Anterior cingulate cortex (tissue), 58 donors: ENCODE results near the gene HIGD2A.

Source experiments
- DNase-seq, 58 donors: peaks; one replicate each; lab custom pipeline; 2025; lab: John Stamatoyannopoulos, UW

Gene HIGD2A

GRCh38 chr5:176413709-176414191, 25.2 kb downstream of the HIGD2A start:
- no peak for DNase-seq

DNA sequence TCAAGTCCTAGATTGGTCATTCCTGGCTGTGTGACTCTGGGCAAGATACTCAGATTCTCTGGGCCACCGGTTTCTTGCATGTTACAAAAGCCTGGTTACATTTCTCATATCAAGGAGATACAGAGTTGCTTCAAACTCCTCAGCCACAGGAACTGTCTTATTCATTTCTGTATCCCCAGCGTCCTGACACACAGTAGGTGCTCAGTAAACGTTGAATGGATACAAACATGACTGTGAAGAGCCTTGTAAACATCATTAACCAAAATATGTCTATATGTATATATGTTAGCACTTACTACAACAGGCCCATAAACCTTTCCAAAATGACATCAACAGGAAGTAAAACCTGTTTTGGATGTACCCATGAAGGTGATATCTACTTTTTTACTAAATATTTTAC, 26.2 kb downstream of the HIGD2A start:
- no peak for DNase-seq

GRCh38 chr5:176415240-176415951, 26.8 kb downstream of the HIGD2A start:
- no peak for DNase-seq

GRCh38 chr5:176415952-176416924, 27.7 kb downstream of the HIGD2A start, which contains the start of gene CLTB:
CLTB (minus strand) TSS chr5:176416539; CDS start chr5:176416363, 176 bp downstream.
- peak in 55 of 58 donors; percentile 9 to 91 (median 81) for DNase-seq

DNA sequence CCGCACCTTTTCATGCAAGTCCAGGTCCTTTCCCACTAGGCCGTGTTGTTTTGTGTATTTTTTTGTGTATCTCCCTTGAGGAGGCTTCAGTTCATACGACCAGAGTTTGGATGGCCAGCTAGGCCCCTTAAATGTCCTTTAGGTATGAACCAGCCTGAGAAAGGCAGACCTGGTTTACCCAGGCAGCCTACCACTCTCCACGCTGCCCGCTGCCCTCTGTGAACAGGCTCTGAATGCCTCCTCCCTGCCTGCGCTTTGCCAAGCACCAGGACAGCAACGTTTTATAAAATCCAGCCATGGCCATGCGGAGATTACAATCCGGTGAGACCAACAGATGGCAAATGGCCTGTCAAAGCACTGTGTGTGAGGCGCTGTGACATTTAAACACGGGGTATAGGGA, 28.4 kb downstream of the HIGD2A start:
- DNase-seq: no peak

DNA sequence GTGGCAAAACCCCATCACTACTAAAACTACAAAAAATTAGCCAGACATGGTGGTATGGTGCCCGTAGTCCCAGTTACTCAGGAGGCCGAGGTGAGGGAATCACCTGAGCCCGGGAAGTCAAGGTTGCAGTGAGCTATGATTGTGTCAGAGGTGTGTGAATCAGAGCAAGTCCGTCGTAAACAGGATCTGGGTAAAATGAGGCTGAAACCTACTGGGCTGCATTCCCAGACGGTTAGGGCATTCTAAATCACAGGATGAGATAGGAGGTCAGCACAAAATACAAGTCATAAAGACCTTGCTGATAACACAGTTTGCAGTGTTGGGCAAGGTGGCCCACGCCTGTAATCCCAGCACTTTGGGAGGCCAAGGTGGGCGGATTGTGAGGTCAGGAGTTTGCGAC, 29.7 kb downstream of the HIGD2A start:
- DNase-seq: no peak

- DNase-seq: no peak
Measured at GRCh38 chr5:176420086-176420485, 31.5 kb downstream of the HIGD2A start.

DNA sequence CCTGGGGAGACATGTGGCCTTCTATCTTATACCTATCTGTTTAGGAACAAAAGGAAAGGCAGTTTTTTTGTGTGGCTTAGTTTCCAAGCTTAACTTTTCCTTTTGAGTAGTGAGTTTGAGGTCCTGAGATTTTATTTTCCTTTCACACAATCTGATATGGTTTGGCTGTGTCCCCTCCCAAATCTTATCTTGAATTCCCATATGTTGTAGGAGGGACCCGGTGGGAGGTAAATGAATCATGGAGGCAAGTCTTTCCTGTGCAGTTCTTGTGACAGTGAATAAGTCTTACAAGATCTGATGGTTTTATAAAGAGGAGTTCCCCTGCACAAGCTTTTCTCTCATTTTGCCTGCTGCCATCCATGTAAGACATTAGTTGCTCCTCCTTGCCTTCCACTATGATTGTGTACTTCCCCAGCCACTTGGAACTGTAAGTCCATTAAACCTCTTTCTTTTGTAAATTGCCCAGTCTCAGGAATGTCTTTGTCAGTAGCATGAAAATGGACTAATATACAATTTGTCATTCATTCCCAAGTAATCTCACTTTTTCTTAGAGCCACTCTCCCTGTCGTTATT, 32.5 kb downstream of the HIGD2A start:
- DNase-seq: no peak

DNA sequence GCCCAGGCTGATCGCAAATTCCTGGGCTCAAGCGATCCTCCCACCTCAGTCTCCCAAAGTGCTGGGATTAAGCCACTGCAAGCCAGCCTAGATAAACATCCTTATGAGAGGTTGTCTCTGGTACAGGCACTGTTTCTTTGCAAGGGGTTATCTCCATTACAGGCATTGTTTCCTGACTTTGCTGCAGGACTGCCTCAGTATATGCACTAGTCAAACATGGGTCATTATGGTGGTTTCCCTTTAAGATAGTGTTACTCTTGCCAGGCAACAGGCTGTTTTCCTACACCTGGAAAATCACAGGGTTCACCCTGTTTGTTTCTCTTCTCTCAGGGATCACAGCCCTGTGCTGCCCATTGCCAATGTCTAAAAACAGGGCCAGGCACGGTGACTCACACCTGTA, 35.6 kb downstream of the HIGD2A start:
- no peak for DNase-seq

GRCh38 chr5:176425138-176425537, 36.6 kb downstream of the HIGD2A start:
- DNase-seq: no peak

GRCh38 chr5:176425791-176426190, 37.2 kb downstream of the HIGD2A start:
- DNase-seq: no peak

DNA sequence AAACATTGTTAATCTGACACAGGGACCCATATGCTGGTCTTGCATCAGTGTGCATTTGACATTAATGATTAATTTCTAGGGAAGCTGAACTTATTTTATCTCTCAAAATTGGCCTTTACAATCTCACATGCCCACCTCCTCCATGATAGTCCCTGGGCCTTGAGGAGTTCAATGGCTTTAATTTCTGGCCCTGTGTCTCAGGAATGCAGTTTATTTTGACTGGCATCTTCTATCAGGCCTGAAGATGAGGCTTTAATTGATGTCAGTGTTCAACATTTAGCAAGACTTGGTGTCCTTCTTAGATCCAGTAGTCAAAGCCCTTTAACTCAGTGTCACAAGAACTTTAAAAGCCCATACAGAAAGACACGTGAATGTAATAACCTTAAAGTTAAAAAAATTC, 38.3 kb downstream of the HIGD2A start:
- DNase-seq: no peak

DNA sequence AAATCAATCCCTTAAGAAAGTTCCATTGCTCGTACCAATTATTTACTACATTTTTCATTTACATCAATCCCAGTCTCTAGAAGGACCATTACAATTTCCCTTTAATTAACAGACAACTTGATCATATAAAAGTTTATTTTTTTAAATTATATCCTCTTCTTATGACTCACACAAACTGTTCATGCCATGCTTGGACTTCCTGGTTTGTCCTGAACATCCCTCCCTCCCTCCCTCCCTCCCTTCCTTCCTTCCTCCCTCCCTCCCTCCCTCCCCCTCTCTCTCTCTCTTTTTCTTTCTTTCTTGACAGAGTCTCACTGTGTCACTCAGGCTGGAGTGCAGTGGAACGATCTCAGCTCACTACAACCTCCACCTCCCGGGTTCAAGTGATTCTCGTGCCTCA, 39.4 kb downstream of the HIGD2A start:
- no peak for DNase-seq

GRCh38 chr5:176429972-176430371, 41.4 kb downstream of the HIGD2A start:
- DNase-seq: no peak

DNA sequence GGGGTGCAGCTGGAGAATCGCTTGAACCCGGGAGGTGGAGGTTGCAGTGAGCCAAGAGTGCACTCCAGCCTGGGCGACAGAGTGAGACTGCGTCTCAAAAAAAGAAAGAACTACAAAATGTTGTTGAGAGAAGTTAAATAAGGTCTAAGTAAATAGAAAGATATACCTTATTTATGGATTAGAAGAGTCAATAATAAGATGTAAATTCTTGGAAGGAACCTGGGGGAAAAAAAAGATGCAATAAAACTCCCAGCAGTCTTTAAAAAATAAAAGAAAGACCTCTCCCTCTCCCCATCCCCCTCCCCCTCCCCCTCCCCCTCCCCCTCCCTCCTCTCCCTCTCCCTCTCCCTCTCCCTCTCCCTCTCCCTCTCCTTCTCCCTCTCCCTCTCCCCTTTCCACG, 44.2 kb downstream of the HIGD2A start:
- no peak for DNase-seq

DNA sequence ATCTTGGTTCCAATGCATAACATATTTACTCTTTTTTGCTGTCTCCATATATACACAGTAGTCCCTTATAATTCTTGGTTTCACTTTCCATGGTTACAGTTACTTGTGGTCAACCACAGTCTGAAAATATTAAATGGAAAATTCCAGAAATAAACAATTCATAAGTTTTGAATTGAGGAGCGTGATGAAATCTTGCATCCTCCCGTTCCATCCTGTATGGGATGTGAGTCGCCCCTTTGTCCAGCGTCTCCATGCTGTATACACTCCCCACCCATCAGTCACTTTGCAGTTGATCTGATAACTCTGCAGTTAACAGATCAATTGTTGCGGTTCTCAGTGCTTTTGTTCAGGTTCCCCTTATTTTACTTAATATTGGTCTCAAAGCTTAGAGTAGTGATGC, 48.1 kb downstream of the HIGD2A start:
- DNase-seq: no peak

DNA sequence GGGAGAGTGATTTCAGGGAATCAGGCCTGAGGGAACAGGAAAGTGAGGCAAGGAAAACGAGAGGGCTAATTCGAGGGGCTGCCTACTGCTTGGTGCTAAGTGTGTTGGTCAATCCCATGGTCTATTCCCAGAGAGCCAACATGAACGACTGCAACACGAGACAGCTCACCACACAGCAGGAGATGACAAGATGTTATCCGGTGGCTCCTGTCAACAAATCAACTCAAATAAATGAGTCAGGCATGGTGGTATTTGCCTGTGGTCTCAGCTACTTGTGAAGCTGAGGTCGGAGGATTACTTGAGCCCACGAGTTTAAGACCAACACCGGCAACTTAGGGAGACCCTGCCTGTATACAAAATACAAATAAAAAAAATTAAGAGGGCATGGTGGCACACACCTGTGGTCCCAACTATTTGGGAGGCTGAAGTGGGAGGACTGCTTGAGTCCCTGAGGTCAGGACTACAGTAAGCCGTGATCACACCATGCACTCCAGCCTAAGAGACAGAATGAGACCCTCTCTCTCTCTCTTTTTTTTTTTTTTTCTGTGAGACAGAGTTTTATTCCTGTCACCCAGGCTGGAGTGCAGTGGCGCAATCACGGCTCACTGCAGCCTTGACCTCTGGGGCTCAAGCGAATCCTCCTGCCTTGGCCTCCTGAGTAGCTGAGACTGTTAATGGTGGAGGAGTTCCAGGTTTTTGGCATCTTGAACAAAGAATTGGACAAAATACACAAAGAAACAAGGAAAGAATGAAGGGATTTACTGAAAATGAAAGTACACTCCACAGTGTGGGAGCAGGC, 50.6 kb downstream of the HIGD2A start:
- DNase-seq: no peak
